Prostate gland (tissue), 2 donors: ENCODE results near the gene SMARCAD1. TPM values are rescaled to one million over a fixed set of nuclear protein-coding genes. Genes with fewer than 3 reads are reported as not detected.

Experiments
- DNase-seq: peaks from one replicate; pipeline ENCODE4 v3.0.0-alpha.2; 2019; ENCODE audit warnings: low spot score
- H3K27ac ChIP-seq, 2 donors: fragments of 200-600 bp; sonication (generic); 2 replicates each; pipeline ENCODE4 v1.5.1; 2017 to 2019
- H3K27me3 ChIP-seq: fragments of 200-600 bp; sonication (generic); replicated peaks from 2 replicates; pipeline ENCODE4 v1.5.1; 2019; ENCODE audit not compliant: insufficient read depth
- H3K36me3 ChIP-seq, 2 donors: fragments of 200-600 bp; sonication (generic); 1 replicate in 1 of 2; 2 replicates in 1 of 2; pipeline versions ENCODE4 v1.5.1 to v1.8.1; 2017 to 2019
- H3K4me1 ChIP-seq: fragments of 200-600 bp; sonication (generic); replicated peaks from 2 replicates; pipeline ENCODE4 v1.5.1; 2019
- H3K4me3 ChIP-seq, 2 donors: fragments of 200-600 bp; sonication (generic); 2 replicates each; pipeline ENCODE4 v1.5.1; 2017 to 2019
- H3K9me3 ChIP-seq: fragments of 200-600 bp; sonication (generic); 2 replicates; pipeline ENCODE4 v1.5.1; 2017
- POLR2A ChIP-seq: fragments of 450-650 bp; IDR thresholded peaks from one replicate; pipeline ENCODE4 v1.6.1; 2016; ENCODE audit warnings: antibody characterized with exemption, mild to moderate bottlenecking
- POLR2AphosphoS5 ChIP-seq: sonication (generic); formaldehyde crosslinking; IDR thresholded peaks from one replicate; pipeline ENCODE4 v1.6.1; 2017; ENCODE audit warnings: antibody characterized with exemption
- WGBS: methylation state at CpG from one replicate; pipeline ENCODE4 v1.1.5; 2018; 5-methylcytosine and 5-hydroxymethylcytosine counted together
- intact Hi-C: fragments of 100-400 bp; cut with DNase I; formaldehyde crosslinking; loops from one replicate; pipeline ENCODE4 v1.14.2; 2022
- total RNA-seq, 2 donors: library from RNA; depleted of rRNA; stranded (reverse); fragments of >200 nt; gene quantifications; one replicate each; pipeline ENCODE4 v1.1.0, GENCODE V29; 2016
- TF ChIP-seq, protein P1 (sequence below), 4 experiments: fragments of 200-600 bp in 2 of 4; fragments of 450-650 bp in 2 of 4; sonication (generic) in 2 of 4; IDR thresholded peaks; 1 replicate in 3 of 4; 2 replicates in 1 of 4; pipeline ENCODE4 v1.5.1; 2016 to 2019; ENCODE audit warnings: antibody characterized with exemption in 4 of 4, mild to moderate bottlenecking in 2 of 4, moderate library complexity in 2 of 4

The SMARCAD1 gene
- total RNA-seq, 2 donors from 2014 or later: 22.4 to 22.9 TPM

DNA sequence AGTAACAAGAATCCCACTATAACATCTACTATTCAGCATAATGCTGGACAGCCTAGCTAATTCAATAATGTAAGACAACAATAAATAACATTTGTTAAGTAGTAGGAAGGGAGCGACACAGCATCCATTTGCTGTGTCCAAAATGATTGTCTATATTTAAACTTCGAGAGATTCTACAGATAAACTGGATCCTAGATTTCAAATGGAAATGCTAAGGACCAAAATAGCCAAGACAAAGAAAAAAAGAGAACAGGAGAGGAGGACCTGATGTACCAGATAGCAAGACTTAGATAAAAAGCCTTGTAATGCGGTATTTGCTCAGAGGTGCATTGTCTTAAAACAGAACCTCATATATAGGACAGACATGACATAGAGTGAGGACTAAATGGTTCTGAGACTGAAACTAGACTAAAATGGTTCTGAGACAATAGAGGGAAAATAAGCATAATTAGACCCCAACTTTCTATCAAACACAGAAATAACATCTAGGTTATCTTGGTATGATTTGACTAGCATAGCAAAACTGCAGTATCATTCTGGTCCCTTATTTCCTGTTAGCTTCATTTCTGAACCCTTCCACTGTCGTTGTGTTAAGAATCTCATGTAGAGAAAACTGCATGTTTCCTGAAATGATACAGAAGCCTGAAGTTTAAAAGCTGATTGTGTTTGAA lies 131.2 kb downstream of the SMARCAD1 start:
- WGBS: 12% methylated on average over 4 of the region's 4 CpGs
- peaks cover 6% of the 10 kb centered on the region for H3K4me1 ChIP-seq
- no peak overlapping the region for H3K4me3 ChIP-seq
- H3K36me3 ChIP-seq: no peaks in the 10 kb centered on the region
- intact Hi-C loops: no loop called here
- peak overlapping the region in 1 of 2 donors; percentile 54 for H3K27ac ChIP-seq
- DNase-seq: no peak
- no peaks in the 10 kb centered on the region for H3K9me3 ChIP-seq
- TF ChIP-seq POLR2A (no peak), POLR2AphosphoS5 (peak; percentile 84)
- TF ChIP-seq, protein P1, sequence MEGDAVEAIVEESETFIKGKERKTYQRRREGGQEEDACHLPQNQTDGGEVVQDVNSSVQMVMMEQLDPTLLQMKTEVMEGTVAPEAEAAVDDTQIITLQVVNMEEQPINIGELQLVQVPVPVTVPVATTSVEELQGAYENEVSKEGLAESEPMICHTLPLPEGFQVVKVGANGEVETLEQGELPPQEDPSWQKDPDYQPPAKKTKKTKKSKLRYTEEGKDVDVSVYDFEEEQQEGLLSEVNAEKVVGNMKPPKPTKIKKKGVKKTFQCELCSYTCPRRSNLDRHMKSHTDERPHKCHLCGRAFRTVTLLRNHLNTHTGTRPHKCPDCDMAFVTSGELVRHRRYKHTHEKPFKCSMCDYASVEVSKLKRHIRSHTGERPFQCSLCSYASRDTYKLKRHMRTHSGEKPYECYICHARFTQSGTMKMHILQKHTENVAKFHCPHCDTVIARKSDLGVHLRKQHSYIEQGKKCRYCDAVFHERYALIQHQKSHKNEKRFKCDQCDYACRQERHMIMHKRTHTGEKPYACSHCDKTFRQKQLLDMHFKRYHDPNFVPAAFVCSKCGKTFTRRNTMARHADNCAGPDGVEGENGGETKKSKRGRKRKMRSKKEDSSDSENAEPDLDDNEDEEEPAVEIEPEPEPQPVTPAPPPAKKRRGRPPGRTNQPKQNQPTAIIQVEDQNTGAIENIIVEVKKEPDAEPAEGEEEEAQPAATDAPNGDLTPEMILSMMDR (IDR thresholded peaks at IDR 0.05): no peak
- H3K27me3 ChIP-seq: no peaks in the 10 kb centered on the region

DNA sequence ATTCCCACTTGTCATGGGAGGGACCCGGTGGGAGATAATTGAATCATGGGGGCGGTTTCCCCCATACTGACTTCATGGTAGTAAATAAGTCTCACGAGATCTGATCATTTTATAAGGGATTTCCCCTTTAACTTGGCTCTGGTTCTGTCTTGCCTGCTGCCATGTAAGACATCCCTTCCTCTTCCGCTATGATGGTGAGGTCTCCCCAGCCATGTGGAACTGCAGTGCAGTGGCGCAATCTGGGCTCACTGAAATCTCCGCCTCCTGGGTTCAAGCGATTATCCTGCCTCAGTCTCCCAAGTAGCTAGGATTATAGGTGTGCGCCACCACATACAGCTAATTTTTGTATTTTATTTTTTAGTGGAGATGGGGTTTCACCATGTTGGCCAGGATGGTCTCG lies 132.1 kb downstream of the SMARCAD1 start:
- intact Hi-C loops: no loop called here
- 69% methylated on average over 9 of the region's 9 CpGs for WGBS

More for the DNA sequence above, 132.1 kb downstream of the SMARCAD1 start:
- H3K27ac ChIP-seq: peak overlapping the region in 1 of 2 donors; percentile 54
- no peaks in the 10 kb centered on the region for H3K27me3 ChIP-seq
- H3K4me3 ChIP-seq: no peak overlapping the region
- H3K9me3 ChIP-seq: no peaks in the 10 kb centered on the region
- no peaks in the 10 kb centered on the region for H3K36me3 ChIP-seq
- TF ChIP-seq, protein P1 (IDR thresholded peaks at IDR 0.05): no peak
- TF ChIP-seq POLR2AphosphoS5 (no peak), POLR2A (no peak)
- peaks cover 5% of the 10 kb centered on the region for H3K4me1 ChIP-seq
- DNase-seq: no peak

Other genes starting within 250 kb of the SMARCAD1 start
- 1 to 10 TPM; 2.1 to 3.4 TPM for gene HPGDS, start 135.0 kb downstream of the SMARCAD1 start, total RNA-seq
- gene PDLIM5, start 244.1 kb downstream of the SMARCAD1 start, total RNA-seq: 100 to 1,000 TPM; 115 to 228 TPM